HG03378 (cell line): Measurements from ENCODE around the gene OR10T2.
"Not testable (repeated sequence)": the region's sequence is repeated elsewhere in the genome, so short reads cannot be mapped to it uniquely, and the experiment has no call there.

Source experiments
- ATAC-seq: cut with Tn5 transposase; IDR thresholded peaks from one replicate; pipeline ENCODE4 v1.9.1; 2021; ENCODE audit warnings: mild to moderate bottlenecking, moderate library complexity; ENCODE audit not compliant: unreplicated experiment

The OR10T2 gene

GRCh38 chr1:158398818-158399514 is at the start of gene OR10T2:
Gene OR10T2 (minus strand): TSS chr1:158399466. CDS start chr1:158399466, 0 bp downstream.
- ATAC-seq: no peak

- ATAC-seq: no peak
Observed at GRCh38 chr1:158445376-158445775, 46.1 kb upstream of the OR10T2 start.

GRCh38 chr1:158434741-158435140 is 35.5 kb upstream of the OR10T2 start:
- no peak for ATAC-seq

- ATAC-seq: not testable (repeated sequence)
Observed at GRCh38 chr1:158430163-158430562, 30.9 kb upstream of the OR10T2 start.

GRCh38 chr1:158426137-158426536 is 26.9 kb upstream of the OR10T2 start, which contains the start of gene OR10K2:
Gene OR10K2 (minus strand): TSS chr1:158426237. CDS start chr1:158420866, 5,371 bp downstream.
- ATAC-seq: no peak

- no peak for ATAC-seq
Observed at GRCh38 chr1:158425027-158425426, 25.8 kb upstream of the OR10T2 start.

GRCh38 chr1:158422212-158422611 is 22.9 kb upstream of the OR10T2 start:
- no peak for ATAC-seq

- no peak for ATAC-seq
Observed at GRCh38 chr1:158417586-158417985, 18.3 kb upstream of the OR10T2 start.

GRCh38 chr1:158414651-158415345 is 15.5 kb upstream of the OR10T2 start:
- no peak for ATAC-seq

- no peak for ATAC-seq
Observed at GRCh38 chr1:158407092-158407491, 7.8 kb upstream of the OR10T2 start.

GRCh38 chr1:158400871-158401270 is 1.6 kb upstream of the OR10T2 start:
- no peak for ATAC-seq

GRCh38 chr1:158396646-158397045 is 2.6 kb downstream of the OR10T2 start:
- no peak for ATAC-seq

- ATAC-seq: no peak
Observed at GRCh38 chr1:158393476-158393875, 5.8 kb downstream of the OR10T2 start.

GRCh38 chr1:158391099-158391498 is 8.2 kb downstream of the OR10T2 start:
- no peak for ATAC-seq

- ATAC-seq: no peak
Observed at GRCh38 chr1:158390331-158390730, 8.9 kb downstream of the OR10T2 start.

- no peak for ATAC-seq
Observed at GRCh38 chr1:158374860-158375259, 24.4 kb downstream of the OR10T2 start.

GRCh38 chr1:158374101-158374500 is 25.2 kb downstream of the OR10T2 start:
- not testable (repeated sequence) for ATAC-seq

- peak; percentile 97 for ATAC-seq
Observed at GRCh38 chr1:158371188-158371953, 27.9 kb downstream of the OR10T2 start.

GRCh38 chr1:158366783-158367182 is 32.5 kb downstream of the OR10T2 start:
- ATAC-seq: no peak

GRCh38 chr1:158362941-158363340 is 36.3 kb downstream of the OR10T2 start:
- ATAC-seq: no peak

- ATAC-seq: no peak
Observed at GRCh38 chr1:158362482-158362881, 36.8 kb downstream of the OR10T2 start.

- ATAC-seq: no peak
Observed at GRCh38 chr1:158357441-158357840, 41.8 kb downstream of the OR10T2 start.
